Thoracic aorta (tissue), 2 donors: ENCODE data around the gene METTL22. TPM values are rescaled to one million over a fixed set of nuclear protein-coding genes. Genes with fewer than 3 reads are reported as not detected.

Experiments used
- ATAC-seq: fragments of 150-250 bp; one replicate; pipeline ENCODE4 v1.8.0; 2017; ENCODE audit warnings: low read depth; ENCODE audit not compliant: insufficient number of reproducible peaks, low FRiP score
- DNase-seq: peaks from one replicate; pipeline ENCODE4 v3.0.0-alpha.2; 2020; ENCODE audit warnings: low spot score
- H3K27ac ChIP-seq, 2 donors: fragments of 200-600 bp; sonication (generic); 1 replicate in 1 of 2; 2 replicates in 1 of 2; pipeline ENCODE4 v1.5.1; 2016; ENCODE audit warnings: mild to moderate bottlenecking in 2 of 2, moderate library complexity in 2 of 2
- H3K27me3 ChIP-seq: fragments of 200-600 bp; sonication (generic); replicated peaks from 2 replicates; pipeline ENCODE4 v1.6.0; 2016; ENCODE audit warnings: mild to moderate bottlenecking; ENCODE audit not compliant: insufficient read depth
- H3K36me3 ChIP-seq: fragments of 200-600 bp; sonication (generic); one replicate; pipeline ENCODE4 v1.5.1; 2016
- H3K4me1 ChIP-seq, 2 donors: fragments of 200-600 bp; sonication (generic); 1 replicate in 1 of 2; 2 replicates in 1 of 2; pipeline versions ENCODE4 v1.5.1 to v1.6.0; 2016; ENCODE audit warnings: low read depth in 2 of 2, mild to moderate bottlenecking in 1 of 2; ENCODE audit not compliant: control insufficient read depth in 1 of 2
- H3K4me3 ChIP-seq: fragments of 200-600 bp; sonication (generic); 2 replicates; pipeline ENCODE4 v1.5.1; 2016; ENCODE audit warnings: mild to moderate bottlenecking
- H3K9me3 ChIP-seq: fragments of 200-600 bp; sonication (generic); 2 replicates; pipeline ENCODE4 v1.5.1; 2016
- CTCF ChIP-seq: fragments of 200-600 bp; sonication (generic); IDR thresholded peaks from one replicate; pipeline ENCODE4 v1.5.1; 2019; ENCODE audit warnings: antibody characterized with exemption
- total RNA-seq, 2 donors: library from RNA; depleted of rRNA; stranded (reverse); fragments of >200 nt; gene quantifications; one replicate each; pipeline versions ENCODE4 v1.1.0 to v1.2.3, GENCODE V29; 2016

METTL22 gene
- total RNA-seq, 2 donors from 2014 or later, result 19.6 to 34.6 TPM

DNA sequence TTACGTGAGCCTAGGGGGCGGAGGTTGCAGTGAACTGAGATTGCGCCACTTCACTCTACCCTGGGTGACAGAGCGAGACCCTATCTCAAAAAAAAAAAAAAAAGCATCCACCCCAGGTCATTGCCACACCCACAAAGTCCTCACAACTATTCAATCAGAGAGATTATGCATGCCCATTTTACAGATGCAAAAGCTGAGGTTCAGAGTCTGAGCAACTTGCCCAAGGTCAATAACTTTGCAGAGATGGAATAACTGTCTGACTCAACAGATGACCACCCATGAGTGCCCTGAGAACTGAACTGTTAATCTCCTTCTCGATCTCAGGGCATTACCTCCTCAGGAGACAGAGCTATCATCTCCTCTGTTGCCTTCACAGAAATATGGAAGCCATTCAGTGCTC is 25.7 kb upstream of the METTL22 start:
- ATAC-seq (no peak), DNase-seq (no peak)
- no peak for TF ChIP-seq CTCF
- Histone ChIP-seq H3K27me3 (peaks cover under 1% of the 10 kb centered on the region), H3K4me1 (no peaks in the 10 kb centered on the region), H3K27ac (no peak overlapping the region), H3K4me3 (no peak overlapping the region), H3K9me3 (peaks cover 6% of the 10 kb centered on the region), H3K36me3 (no peaks in the 10 kb centered on the region)

GRCh38 chr16:8596581-8596980 is 24.9 kb upstream of the METTL22 start:
- no peak for TF ChIP-seq CTCF
- H3K36me3 ChIP-seq, result no peaks in the 10 kb centered on the region
- H3K9me3 ChIP-seq, result peaks cover 6% of the 10 kb centered on the region
- H3K4me1 ChIP-seq, result no peaks in the 10 kb centered on the region
- ATAC-seq (no peak), DNase-seq (no peak)
- H3K27me3 ChIP-seq, result no peaks in the 10 kb centered on the region
- H3K4me3 ChIP-seq, result no peak overlapping the region
- H3K27ac ChIP-seq, result no peak overlapping the region

DNA sequence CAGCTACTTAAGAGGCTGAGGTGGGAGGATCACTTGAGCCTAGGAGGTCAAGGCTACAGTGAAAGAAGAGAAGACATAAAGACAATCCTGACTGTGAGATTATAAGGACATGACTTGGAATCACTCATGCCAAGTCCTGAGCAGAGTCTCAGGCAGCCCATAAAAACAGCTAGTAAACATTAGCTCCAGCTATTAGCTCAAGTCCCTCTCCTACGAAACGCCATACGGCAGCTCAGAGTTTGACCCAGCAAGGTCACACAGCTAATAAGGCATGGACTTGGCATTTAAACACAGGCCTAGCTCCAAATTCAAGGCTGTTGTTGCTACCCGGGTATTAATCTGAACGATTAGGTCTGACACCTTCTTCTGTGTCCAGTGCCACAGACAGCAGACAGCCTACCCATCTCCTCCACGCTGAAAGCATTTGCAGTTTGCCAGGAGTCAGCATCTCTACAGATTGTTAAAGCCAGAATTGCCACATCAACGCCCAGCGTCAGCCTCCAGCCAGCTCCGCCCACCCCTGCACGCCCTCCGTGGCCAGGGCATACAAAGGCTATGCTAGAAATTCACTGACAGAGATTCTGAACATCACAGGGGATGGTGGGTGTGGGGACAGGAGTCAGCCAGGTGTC is 21.2 kb upstream of the METTL22 start:
- no peaks in the 10 kb centered on the region for H3K36me3 ChIP-seq
- H3K27me3 ChIP-seq, result no peaks in the 10 kb centered on the region
- H3K9me3 ChIP-seq, result peaks cover 6% of the 10 kb centered on the region
- DNase-seq (no peak), ATAC-seq (no peak)
- no peak for TF ChIP-seq CTCF
- no peak overlapping the region for H3K4me3 ChIP-seq
- H3K27ac ChIP-seq, result no peak overlapping the region
- H3K4me1 ChIP-seq, result no peaks in the 10 kb centered on the region

DNA sequence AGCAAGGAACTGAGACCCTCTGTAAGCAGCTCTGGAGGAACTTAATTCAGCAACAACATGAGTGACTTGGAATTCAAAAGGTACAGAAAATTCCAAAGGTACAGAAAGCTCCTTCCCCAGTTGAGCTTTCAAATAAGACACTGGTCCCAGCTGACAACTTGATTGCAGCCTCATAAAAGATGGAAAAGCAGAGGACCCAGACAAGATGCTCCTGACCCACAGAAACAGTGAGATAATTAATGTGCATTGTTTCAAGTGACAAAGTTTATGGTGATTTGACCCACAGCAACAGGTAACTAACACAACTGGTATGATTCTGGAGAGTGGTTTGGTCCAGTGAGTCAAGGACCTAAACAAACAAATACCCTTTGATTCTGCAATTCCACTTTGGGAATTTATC is 15.9 kb upstream of the METTL22 start:
- TF ChIP-seq CTCF, result no peak
- H3K4me1 ChIP-seq, result no peaks in the 10 kb centered on the region
- no peaks in the 10 kb centered on the region for H3K36me3 ChIP-seq
- H3K27me3 ChIP-seq, result no peaks in the 10 kb centered on the region
- ATAC-seq (no peak), DNase-seq (no peak)
- H3K9me3 ChIP-seq, result no peaks in the 10 kb centered on the region
- no peak overlapping the region for H3K27ac ChIP-seq
- H3K4me3 ChIP-seq, result no peak overlapping the region

- Histone ChIP-seq H3K27me3 (no peaks in the 10 kb centered on the region), H3K4me1 (no peaks in the 10 kb centered on the region), H3K4me3 (no peak overlapping the region), H3K36me3 (no peaks in the 10 kb centered on the region), H3K9me3 (no peaks in the 10 kb centered on the region), H3K27ac (no peak overlapping the region)
- DNase-seq (no peak), ATAC-seq (no peak)
- no peak for TF ChIP-seq CTCF
These were observed 14.3 kb upstream of the METTL22 start for GRCh38 chr16:8607214-8607613.
